ENCODE data around the gene ADCK1. TPM values are rescaled to one million over a fixed set of nuclear protein-coding genes. Genes with fewer than 3 reads are reported as not detected.

Gene ADCK1
- polyA plus RNA-seq, 2 of the 4 experiments (the other 2 are of a cell fraction), result 6.6 to 8.1 TPM

GRCh38 chr14:77917491-77918201 lies 117.7 kb downstream of the ADCK1 start (continued):
- TF ChIP-seq NFE2L2 (conservative IDR thresholded peaks at IDR 0.05; ENCODE audit: low read length), result no peak
- TF ChIP-seq MAFK (IDR thresholded peaks at IDR 0.05; ENCODE audit: partially characterized antibody), result no peak

DNA sequence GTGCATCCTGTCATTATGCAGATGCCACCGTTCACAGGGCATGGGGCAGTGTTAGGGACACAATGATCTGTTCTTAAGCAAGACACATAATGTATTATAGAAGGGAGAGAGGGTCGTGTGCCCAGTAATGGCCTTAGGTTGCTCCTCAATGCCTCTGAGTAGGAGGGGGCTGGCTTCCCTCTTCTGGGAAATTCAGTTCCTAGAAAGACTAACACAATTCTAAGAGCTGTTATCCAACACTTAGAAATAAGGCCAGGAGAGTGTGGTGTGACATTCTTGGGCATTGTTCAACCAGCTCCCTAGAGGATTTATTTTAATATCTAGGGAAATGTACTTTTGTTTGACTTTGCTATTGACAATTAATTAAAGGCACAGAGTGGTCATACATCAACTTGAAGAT lies 118.5 kb downstream of the ADCK1 start:
- no peaks in the 10 kb centered on the region for H3K4me1 ChIP-seq
- CTCF ChIA-PET, result no interaction called here
- DNase-seq (ENCODE audit: low read depth in 1 of 2, low spot score in 1 of 2) (no peak), FAIRE-seq (no peak), ATAC-seq (no peak)
- TF ChIP-seq CEBPB (IDR thresholded peaks at IDR 0.05) (no peak), EHF (CRISPR knock-in tag; IDR thresholded peaks at IDR 0.05) (no peak), RCOR1 (IDR thresholded peaks at IDR 0.05; ENCODE audit: low read depth, low read length) (no peak), SREBF2 (IDR thresholded peaks at IDR 0.05) (no peak), FOSB (CRISPR knock-in tag; IDR thresholded peaks at IDR 0.05) (no peak), HEYL (CRISPR knock-in tag; IDR thresholded peaks at IDR 0.05) (no peak)
- H3K9me3 ChIP-seq, result peaks cover 4% of the 10 kb centered on the region; the same call in 1 of the 3 replicates
- H3K4me2 ChIP-seq, result no peak overlapping the region
- H3K4me3 ChIP-seq, result no peak overlapping the region
- POLR2A ChIA-PET, result no interaction called here
- 24% methylated on average over 2 of the region's 2 CpGs for WGBS (ENCODE audit: missing lambda C conversion rate)
- no peak overlapping the region for H3K27ac ChIP-seq

DNA sequence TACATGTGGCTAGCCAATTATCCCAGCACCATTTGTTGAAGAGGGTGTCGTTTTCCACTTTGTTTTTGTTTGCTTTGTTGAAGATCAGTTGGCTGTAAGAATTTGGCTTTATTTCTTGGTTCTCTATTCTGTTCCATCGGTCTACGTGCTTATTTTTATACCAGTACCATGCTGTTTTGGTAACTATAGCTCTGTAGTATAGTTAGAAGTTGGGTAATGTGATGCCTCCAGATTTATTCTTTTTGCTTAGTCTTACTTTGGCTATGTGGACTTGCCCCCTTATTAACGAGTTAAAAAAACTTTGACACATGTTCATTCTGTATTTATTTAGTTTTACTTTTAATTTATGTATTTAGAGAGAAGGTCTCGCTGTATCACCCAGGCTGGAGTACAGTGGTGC lies 120.4 kb downstream of the ADCK1 start:
- 49% methylated on average over 5 of the region's 5 CpGs for WGBS (ENCODE audit: missing lambda C conversion rate)
- ATAC-seq (no peak), DNase-seq (ENCODE audit: low read depth in 1 of 2, low spot score in 1 of 2) (no peak), FAIRE-seq (no peak)
- Histone ChIP-seq H3K4me3 (no peak overlapping the region), H3K9me3 (peaks cover 4% of the 10 kb centered on the region; the same call in 1 of the 3 replicates), H3K27ac (no peak overlapping the region), H3K4me1 (no peaks in the 10 kb centered on the region), H3K4me2 (no peak overlapping the region)
- CTCF ChIA-PET, result no interaction called here
- no peak for TF ChIP-seq RNF2 (IDR thresholded peaks at IDR 0.05; ENCODE audit: borderline replicate concordance, low read depth)
- POLR2A ChIA-PET, result no interaction called here

- ATAC-seq (no peak), FAIRE-seq (no peak), DNase-seq (ENCODE audit: low read depth in 1 of 2, low spot score in 1 of 2) (no peak)
- CTCF ChIA-PET, result no interaction called here
- no peak overlapping the region for H3K27ac ChIP-seq
- H3K4me3 ChIP-seq, result no peak overlapping the region
- POLR2A ChIA-PET, result no interaction called here
- no peak for TF ChIP-seq NPAS2 (CRISPR knock-in tag; IDR thresholded peaks at IDR 0.05; ENCODE audit: borderline replicate concordance)
- no peak for TF ChIP-seq KDM1A (IDR thresholded peaks at IDR 0.05; ENCODE audit: low read depth)
- no peak for TF ChIP-seq ESRRA (IDR thresholded peaks at IDR 0.05; ENCODE audit: borderline replicate concordance, low read length)
- no peak for TF ChIP-seq JUN (IDR thresholded peaks at IDR 0.05)
- no peak for TF ChIP-seq FOSB (CRISPR knock-in tag; IDR thresholded peaks at IDR 0.05)
- no peak for TF ChIP-seq EHMT2 (IDR thresholded peaks at IDR 0.05; ENCODE audit: low read depth)
- no peak for TF ChIP-seq EHF (CRISPR knock-in tag; IDR thresholded peaks at IDR 0.05)
- TF ChIP-seq CTCF (IDR thresholded peaks at IDR 0.05), result no peak
- no peak for TF ChIP-seq RARB (CRISPR knock-in tag; IDR thresholded peaks at IDR 0.05)
- TF ChIP-seq HEYL (CRISPR knock-in tag; IDR thresholded peaks at IDR 0.05), result no peak
- TF ChIP-seq, protein P1, sequence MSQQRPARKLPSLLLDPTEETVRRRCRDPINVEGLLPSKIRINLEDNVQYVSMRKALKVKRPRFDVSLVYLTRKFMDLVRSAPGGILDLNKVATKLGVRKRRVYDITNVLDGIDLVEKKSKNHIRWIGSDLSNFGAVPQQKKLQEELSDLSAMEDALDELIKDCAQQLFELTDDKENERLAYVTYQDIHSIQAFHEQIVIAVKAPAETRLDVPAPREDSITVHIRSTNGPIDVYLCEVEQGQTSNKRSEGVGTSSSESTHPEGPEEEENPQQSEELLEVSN (IDR thresholded peaks at IDR 0.05; ENCODE audit: borderline replicate concordance, low read depth), result no peak
- TF ChIP-seq ATOH8 (CRISPR knock-in tag; IDR thresholded peaks at IDR 0.05; ENCODE audit: low read depth), result no peak
- no peak for TF ChIP-seq EP300 (IDR thresholded peaks at IDR 0.05)
- TF ChIP-seq ELK1 (IDR thresholded peaks at IDR 0.05; ENCODE audit: low read depth, low read length), result no peak
- TF ChIP-seq PHF8 (IDR thresholded peaks at IDR 0.05; ENCODE audit: borderline replicate concordance, low read depth), result no peak
- H3K4me1 ChIP-seq, result no peaks in the 10 kb centered on the region
- WGBS (ENCODE audit: missing lambda C conversion rate), result 55% methylated on average over 2 of the region's 2 CpGs
- H3K9me3 ChIP-seq, result peaks cover 4% of the 10 kb centered on the region; the same call in 1 of the 3 replicates
- H3K4me2 ChIP-seq, result no peak overlapping the region
Observed at GRCh38 chr14:77921818-77922217, 121.9 kb downstream of the ADCK1 start.
